Heart left ventricle (tissue), 13 donors: ENCODE measurements around the gene LTBR.

ENCODE experiments used
- CTCF ChIP-seq, 12 donors: fragments of 200-600 bp; sonication (generic) in 4 of 12; IDR thresholded peaks; one replicate each; pipeline versions ENCODE4 v1.5.0 to v1.8.0; 2018 to 2022; ENCODE audit warnings: antibody characterized with exemption in 12 of 12, mild to moderate bottlenecking in 5 of 12
- POLR2A ChIP-seq, 2 donors: fragments of 450-650 bp; IDR thresholded peaks; one replicate each; pipeline ENCODE4 v1.6.1; 2017; ENCODE audit warnings: antibody characterized with exemption in 2 of 2, mild to moderate bottlenecking in 2 of 2, moderate library complexity in 2 of 2
- donor health status: ischemic (EF 13 %, LVEDD 7.1; RV severe dilation, severe dysfunction).
- donor health status: DM: no; HTN: yes; CAD: no.
- donor health status: DM: no; HTN: no; CAD: no.
- donor health status: ischemic (EF 25% LVEDD 6.9; RV normal size, moderate dysfunction).
- donor health status: ischemic (EF 25% LVEDD 5.7; RV mildly dilated, moderate dysfunction).
- donor health status: ischemic (EF 35%, LVEDD 5.7; RV mildly dilated, moderate dysfunction).
- donor health status: nonischemic (EF 11% LVEDD 7.7; RV severe dilation, severe dysfunction).
- donor health status: DM: yes; HTN: yes; CAD: no.
- donor health status: PGD.
- donor health status: ischemic (EF 29% LVEDD 5.4; RV normal size, mild dysfunction).
- donor health status: nonischemic (EF 23%, LVEDD 6.1; RV moderate dilation, normal function).

- TF ChIP-seq CTCF (IDR thresholded peaks at IDR 0.05), result no peak
- no peak for TF ChIP-seq POLR2A (IDR thresholded peaks at IDR 0.05)
These were observed 12.8 kb upstream of the LTBR start for GRCh38 chr12:6370994-6371754.
